AG08396 (cell line): Measurements from ENCODE around the gene ELMO3.

Source experiments
- DNase-seq: peaks from one replicate; pipeline ENCODE4 v3.0.0; 2012; ENCODE audit warnings: low spot score, mixed read lengths

The ELMO3 gene

GRCh38 chr16:67242138-67242730 lies 43.3 kb downstream of the ELMO3 start:
- no peak for DNase-seq

- DNase-seq, result no peak
Observed at GRCh38 chr16:67243481-67243880, 44.5 kb downstream of the ELMO3 start.

- DNase-seq, result peak; percentile 80
Observed at GRCh38 chr16:67244387-67245185, 45.7 kb downstream of the ELMO3 start.

- DNase-seq, result no peak
Observed at GRCh38 chr16:67245186-67245585, 46.3 kb downstream of the ELMO3 start.

GRCh38 chr16:67245674-67246080 lies 46.7 kb downstream of the ELMO3 start:
- no peak for DNase-seq

- DNase-seq, result peak; percentile 77
Observed at GRCh38 chr16:67246081-67246755, 47.3 kb downstream of the ELMO3 start.

DNA sequence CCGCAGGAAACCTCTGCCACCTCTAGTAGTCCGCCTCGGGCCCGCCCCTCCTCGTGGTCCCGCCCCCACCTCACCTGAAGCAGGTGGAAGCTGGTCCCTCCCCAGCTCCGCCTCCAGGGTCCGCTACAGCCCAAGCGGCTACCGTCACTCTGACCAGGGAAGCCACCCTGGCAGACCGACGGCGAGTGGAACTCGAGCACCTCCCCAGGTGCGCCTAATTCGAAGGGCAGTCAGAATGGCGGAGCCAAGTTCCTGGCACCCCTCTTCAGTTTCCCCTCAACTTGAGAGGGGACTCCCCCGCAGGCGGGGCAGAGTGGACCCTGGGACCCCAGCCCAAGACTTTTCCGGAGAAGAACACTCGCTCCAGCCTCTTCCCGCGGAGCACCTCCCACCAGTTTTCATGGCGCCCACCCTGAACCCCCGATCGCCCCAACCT lies 47.8 kb downstream of the ELMO3 start:
- no peak for DNase-seq

DNA sequence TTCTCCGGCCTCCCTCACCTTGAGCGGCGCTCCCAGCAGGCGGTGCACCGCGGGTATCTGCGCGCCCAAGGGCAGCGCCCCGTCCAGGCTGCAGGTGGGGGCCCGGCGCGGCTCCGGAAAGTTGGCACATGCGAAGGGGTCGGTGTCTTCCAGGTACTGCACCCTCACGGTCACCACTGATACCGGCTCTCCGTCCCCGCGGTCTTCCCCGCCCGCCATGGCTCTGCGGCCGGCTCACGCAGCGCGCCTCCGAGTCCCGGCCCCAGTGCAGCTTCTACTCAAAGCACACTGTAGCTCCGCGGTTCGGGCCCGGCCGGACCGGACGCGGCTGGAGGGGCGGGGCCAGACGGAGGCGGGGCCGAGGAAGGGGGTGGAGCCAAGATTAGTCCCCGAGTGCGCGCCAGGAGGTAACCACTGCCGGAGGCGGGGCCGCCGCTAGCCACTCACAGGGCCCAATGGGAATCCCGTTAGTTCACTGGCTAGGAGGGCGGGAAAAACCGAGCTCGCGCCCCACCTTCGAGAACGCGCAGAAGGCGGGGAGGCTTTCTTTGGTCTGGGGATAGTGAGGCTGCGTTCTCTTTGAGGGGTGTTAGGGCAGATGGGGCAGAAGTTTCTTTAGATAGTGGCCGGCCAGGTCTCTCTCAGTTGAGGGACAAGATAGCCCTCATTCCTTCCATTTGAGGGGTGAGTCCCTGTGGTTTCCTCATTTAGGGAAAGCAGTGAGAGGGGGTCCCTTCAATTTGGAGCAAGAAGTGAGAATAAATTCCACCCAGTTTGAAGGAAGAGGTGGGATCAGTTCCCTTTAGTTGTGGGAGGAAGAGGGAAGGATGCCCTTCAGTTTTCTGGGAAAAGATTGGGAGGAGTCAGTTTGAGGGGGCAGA lies 48.5 kb downstream of the ELMO3 start, which contains the start of gene FHOD1:
TSS of gene FHOD1 (minus strand) at position 290 of the 881 bp plus-strand sequence. CDS start at position 219, 71 bp downstream.
- DNase-seq, result peak; percentile 97

DNA sequence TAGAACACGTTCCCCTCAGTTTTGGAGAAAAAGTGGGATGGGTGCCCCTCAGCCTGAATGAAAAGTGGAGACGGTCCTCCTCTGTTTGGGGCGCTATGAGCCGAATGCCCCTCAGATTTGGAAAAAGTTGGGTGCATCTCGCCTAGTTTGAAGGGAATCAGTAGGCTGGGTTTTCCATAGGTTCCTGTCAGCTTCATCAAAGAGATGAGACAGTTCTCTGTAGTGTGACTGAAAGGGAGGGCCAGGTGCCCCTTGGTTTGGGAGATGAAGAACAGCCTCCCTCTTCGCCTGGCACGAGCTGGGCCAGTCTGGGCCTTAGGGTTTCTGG lies 49.1 kb downstream of the ELMO3 start:
- no peak for DNase-seq

DNA sequence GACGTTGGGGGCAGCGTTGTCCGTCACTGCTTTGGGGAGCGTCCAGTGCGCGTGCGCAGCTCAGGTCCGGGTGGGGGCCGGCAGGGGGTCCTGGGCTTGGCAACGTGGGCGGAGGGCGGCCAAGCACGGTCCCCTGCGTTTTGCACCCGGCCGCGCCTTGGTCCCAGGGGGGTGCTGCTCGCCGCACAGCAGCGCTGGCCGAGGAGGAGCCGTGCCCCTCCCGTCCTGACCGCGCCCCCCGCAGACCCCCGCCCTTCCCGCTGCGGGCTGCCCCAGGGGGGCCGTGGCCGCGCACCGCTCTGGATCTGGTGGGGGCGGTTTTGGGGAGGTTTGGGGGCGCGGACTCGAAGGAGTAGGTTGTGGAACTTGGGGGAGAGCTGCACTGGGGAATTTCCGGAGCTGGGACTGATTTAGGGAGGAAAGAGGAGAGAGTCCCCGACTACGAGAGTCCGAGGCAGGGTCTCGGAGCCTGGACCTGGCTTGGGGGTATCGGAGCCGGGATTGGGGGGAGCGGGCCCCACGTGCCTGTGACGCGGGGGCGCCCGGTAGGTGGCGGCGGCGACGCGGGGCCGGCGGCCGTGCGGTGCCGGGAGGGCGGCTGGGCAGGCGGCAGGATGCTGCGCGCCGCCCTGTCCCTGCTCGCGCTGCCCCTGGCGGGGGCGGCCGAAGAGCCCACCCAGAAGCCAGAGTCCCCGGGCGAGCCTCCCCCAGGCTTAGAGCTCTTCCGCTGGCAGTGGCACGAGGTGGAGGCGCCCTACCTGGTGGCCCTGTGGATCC lies 49.7 kb downstream of the ELMO3 start, which contains the start of gene SLC9A5:
TSS of gene SLC9A5 (plus strand) at position 579 of the 777 bp plus-strand sequence. CDS start at position 615, 36 bp downstream.
- DNase-seq, result peak; percentile 62

DNA sequence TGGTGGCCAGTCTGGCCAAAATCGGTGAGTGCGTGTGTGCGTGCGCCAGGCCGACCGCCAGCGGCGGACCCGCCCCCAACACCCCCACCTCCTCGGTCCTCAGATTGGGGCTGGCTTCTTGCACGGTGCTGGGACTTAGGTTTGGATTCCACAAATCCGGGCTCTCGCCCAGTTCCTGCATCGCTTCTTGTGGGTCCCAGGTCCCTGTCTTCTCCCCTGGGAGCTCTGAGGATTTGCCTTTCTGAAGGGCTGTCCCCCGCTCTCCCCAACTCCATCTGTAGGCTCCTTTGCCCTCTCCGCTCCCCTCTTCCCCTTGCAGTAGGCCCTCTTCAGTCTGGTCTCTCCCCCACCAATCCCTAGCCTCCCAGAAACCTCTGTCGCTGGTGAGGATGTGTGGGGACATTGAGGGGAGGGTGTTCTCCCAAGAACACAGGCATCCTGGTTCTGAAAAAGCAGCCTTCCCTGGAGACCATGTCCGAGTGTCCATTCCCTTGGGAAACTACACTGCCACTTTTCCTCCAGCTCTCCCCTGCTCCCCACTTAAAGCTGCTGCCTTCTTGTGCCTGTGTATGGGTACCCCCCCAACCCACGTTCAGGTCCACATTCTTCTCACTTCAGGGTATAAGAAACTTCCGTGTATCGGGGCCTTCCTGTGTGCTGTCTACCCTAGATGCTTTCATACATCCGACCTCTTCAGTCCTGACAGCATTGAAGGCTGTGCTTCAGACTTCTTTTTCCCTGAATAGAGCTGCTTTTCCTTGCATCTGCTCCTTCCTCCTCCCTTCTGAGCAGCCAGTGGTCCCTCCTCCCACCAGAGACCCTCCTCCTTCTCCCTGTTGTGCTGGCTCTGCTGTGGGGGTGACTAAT lies 50.5 kb downstream of the ELMO3 start:
- DNase-seq, result no peak

DNA sequence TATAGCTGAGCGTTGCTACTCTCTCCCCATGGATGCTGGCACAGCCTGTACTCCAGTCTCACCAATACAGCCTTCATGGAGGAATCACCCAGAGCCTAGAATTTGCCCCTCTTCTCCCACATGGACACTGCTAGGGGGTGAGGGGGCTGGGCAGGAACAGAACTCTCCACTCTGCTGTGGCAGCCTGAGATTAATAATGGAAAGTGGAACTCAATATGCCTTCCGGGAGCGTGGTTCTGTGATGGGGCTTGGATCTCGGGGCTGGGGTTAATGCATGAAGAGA lies 51.1 kb downstream of the ELMO3 start:
- no peak for DNase-seq

DNA sequence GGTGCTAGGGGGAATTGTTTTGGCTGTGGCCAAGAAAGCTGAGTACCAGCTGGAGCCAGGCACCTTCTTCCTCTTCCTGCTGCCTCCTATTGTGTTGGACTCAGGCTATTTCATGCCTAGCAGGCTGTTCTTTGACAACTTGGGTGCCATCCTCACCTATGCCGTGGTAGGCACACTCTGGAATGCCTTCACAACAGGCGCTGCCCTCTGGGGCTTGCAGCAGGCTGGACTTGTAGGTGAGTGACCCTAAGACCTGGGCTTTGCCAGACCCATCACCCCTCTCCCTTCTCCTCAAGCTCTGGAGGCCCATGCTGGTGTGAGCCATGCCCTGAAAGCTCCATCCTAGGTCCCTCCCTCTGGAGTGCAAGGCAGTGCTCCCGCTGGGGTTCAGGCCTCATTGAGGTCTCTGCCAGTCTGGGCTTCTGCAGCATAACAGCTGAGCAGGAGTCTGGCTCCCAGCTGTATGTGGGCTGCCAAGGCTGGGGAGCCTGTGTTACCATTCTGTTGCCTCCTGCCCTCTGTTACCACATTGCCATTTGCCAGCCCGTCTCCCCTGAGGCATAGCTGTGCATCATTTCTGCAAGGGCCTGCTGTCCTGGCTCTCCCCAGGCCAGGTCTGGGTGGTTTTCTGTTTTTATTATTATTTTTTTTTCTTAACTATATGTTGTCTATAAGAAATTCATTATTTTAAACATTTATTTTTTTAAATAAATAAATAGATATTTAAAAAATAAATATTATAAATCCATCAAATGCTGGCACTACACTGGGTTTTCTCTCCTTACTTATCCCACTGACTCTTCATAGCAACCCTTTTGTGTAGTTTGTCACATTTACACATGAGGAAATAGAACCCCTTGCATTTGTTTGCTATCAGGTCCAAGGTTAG lies 53.9 kb downstream of the ELMO3 start:
- no peak for DNase-seq
